Thoracic aorta (tissue), 2 donors: ENCODE results near the gene SELENOS. TPM values are rescaled to one million over a fixed set of nuclear protein-coding genes. Genes with fewer than 3 reads are reported as not detected.

Experiments used
- ATAC-seq: fragments of 150-250 bp; one replicate; pipeline ENCODE4 v1.8.0; 2017; ENCODE audit warnings: low read depth; ENCODE audit not compliant: insufficient number of reproducible peaks, low FRiP score
- DNase-seq: peaks from one replicate; pipeline ENCODE4 v3.0.0-alpha.2; 2020; ENCODE audit warnings: low spot score
- H3K27ac ChIP-seq, 2 donors: fragments of 200-600 bp; sonication (generic); 1 replicate in 1 of 2; 2 replicates in 1 of 2; pipeline ENCODE4 v1.5.1; 2016; ENCODE audit warnings: mild to moderate bottlenecking in 2 of 2, moderate library complexity in 2 of 2
- H3K27me3 ChIP-seq: fragments of 200-600 bp; sonication (generic); replicated peaks from 2 replicates; pipeline ENCODE4 v1.6.0; 2016; ENCODE audit warnings: mild to moderate bottlenecking; ENCODE audit not compliant: insufficient read depth
- H3K36me3 ChIP-seq: fragments of 200-600 bp; sonication (generic); one replicate; pipeline ENCODE4 v1.5.1; 2016
- H3K4me1 ChIP-seq, 2 donors: fragments of 200-600 bp; sonication (generic); 1 replicate in 1 of 2; 2 replicates in 1 of 2; pipeline versions ENCODE4 v1.5.1 to v1.6.0; 2016; ENCODE audit warnings: low read depth in 2 of 2, mild to moderate bottlenecking in 1 of 2; ENCODE audit not compliant: control insufficient read depth in 1 of 2
- H3K4me3 ChIP-seq: fragments of 200-600 bp; sonication (generic); 2 replicates; pipeline ENCODE4 v1.5.1; 2016; ENCODE audit warnings: mild to moderate bottlenecking
- H3K9me3 ChIP-seq: fragments of 200-600 bp; sonication (generic); 2 replicates; pipeline ENCODE4 v1.5.1; 2016
- total RNA-seq, 2 donors: library from RNA; depleted of rRNA; stranded (reverse); fragments of >200 nt; gene quantifications; one replicate each; pipeline versions ENCODE4 v1.1.0 to v1.2.3, GENCODE V29; 2016
- TF ChIP-seq, protein P1 (sequence below): fragments of 200-600 bp; sonication (generic); IDR thresholded peaks from one replicate; pipeline ENCODE4 v1.5.1; 2019; ENCODE audit warnings: antibody characterized with exemption

Gene SELENOS
- total RNA-seq, 2 donors from 2014 or later = 84.6 to 92.6 TPM

DNA sequence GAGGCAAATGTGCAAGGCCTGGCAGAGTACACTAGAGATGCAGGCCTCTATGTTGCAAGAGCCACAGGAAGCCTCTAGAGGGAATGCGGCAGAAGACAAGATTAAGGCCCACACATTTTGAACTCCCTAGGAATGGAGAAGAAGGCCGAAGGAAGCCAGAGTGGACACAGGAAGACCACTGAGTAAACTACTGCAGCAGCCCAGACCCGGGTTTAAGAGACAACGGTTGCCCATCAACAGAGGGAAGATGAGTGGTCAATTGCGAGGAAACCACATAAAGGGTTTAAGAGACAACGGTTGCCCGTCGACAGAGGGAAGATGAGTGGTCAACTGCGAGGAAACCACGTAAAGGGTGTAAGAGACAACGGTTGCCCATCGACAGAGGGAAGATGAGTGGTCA, 40.0 kb downstream of the SELENOS start:
- ATAC-seq = no peak
- no peaks in the 10 kb centered on the region for H3K27me3 ChIP-seq
- H3K36me3 ChIP-seq = peaks cover 14% of the 10 kb centered on the region
- no peak for DNase-seq
- no peak overlapping the region for H3K27ac ChIP-seq
- H3K4me1 ChIP-seq = peaks cover 26 to 69% of the 10 kb centered on the region in 2 donors
- H3K4me3 ChIP-seq = no peak overlapping the region
- TF ChIP-seq, protein P1, sequence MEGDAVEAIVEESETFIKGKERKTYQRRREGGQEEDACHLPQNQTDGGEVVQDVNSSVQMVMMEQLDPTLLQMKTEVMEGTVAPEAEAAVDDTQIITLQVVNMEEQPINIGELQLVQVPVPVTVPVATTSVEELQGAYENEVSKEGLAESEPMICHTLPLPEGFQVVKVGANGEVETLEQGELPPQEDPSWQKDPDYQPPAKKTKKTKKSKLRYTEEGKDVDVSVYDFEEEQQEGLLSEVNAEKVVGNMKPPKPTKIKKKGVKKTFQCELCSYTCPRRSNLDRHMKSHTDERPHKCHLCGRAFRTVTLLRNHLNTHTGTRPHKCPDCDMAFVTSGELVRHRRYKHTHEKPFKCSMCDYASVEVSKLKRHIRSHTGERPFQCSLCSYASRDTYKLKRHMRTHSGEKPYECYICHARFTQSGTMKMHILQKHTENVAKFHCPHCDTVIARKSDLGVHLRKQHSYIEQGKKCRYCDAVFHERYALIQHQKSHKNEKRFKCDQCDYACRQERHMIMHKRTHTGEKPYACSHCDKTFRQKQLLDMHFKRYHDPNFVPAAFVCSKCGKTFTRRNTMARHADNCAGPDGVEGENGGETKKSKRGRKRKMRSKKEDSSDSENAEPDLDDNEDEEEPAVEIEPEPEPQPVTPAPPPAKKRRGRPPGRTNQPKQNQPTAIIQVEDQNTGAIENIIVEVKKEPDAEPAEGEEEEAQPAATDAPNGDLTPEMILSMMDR = no peak
- H3K9me3 ChIP-seq = no peaks in the 10 kb centered on the region

DNA sequence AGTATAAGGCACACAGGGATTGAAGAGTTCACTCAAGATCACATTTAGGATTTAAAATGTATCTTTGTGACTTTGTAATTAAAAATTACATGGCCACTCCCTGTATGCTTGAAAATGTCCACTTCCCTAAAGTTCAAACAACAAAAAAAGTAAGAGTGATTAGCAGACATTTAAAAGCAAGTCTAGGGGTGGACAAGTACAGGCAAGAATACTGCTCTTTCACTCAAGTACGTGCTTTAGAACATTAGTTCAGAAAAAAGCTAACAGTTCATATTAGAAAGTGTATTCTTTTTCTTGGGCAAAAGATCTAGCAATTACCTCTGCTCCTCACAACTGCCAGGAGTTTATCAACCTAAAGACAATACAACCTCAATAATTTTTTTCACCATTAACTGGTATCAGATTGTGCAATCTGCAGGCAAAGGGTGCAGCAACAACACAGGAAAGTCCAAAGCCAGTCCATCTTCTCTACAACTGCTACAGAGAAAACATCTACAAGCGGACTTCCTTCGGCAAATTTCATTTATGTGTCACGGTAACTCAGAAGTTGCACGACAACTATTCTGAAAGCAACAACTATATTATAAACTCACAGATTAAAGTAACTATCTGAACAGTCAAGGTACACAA, 43.5 kb downstream of the SELENOS start:
- no peaks in the 10 kb centered on the region for H3K27me3 ChIP-seq
- H3K27ac ChIP-seq = no peak overlapping the region
- ATAC-seq (no peak), DNase-seq (no peak)
- peaks cover 14% of the 10 kb centered on the region for H3K36me3 ChIP-seq
- no peak overlapping the region for H3K4me3 ChIP-seq
- TF ChIP-seq, protein P1 = no peak
- H3K4me1 ChIP-seq = peaks cover 19 to 44% of the 10 kb centered on the region in 2 donors
- H3K9me3 ChIP-seq = no peaks in the 10 kb centered on the region

DNA sequence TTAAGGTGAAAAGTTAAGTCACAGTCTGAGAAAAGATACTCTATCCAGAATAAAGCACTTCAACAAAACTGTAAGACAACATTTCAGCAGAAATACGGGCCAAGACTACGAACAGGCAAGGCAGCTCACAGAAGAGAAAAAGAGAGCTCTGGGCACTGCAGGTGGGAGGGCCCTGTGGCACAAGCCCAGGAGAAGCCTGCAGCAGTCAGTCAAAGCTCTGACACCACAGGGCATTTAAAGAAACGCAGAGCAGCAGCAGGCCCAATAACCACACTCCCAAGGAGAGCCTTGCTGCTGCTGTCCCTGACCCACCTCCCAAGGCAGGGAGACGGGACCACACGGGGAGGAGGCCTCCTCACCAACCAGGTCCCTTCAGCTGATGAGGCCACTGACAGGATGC, 44.6 kb downstream of the SELENOS start:
- H3K36me3 ChIP-seq = peaks cover 14% of the 10 kb centered on the region
- ATAC-seq = no peak
- H3K27me3 ChIP-seq = no peaks in the 10 kb centered on the region
- DNase-seq = no peak
- TF ChIP-seq, protein P1 = no peak
- peaks cover 15 to 42% of the 10 kb centered on the region in 2 donors for H3K4me1 ChIP-seq
- peaks cover 6% of the 10 kb centered on the region for H3K9me3 ChIP-seq
- H3K4me3 ChIP-seq = peak overlapping the region; percentile 7
- peak overlapping the region in 1 of 2 donors; percentile 17 for H3K27ac ChIP-seq

DNA sequence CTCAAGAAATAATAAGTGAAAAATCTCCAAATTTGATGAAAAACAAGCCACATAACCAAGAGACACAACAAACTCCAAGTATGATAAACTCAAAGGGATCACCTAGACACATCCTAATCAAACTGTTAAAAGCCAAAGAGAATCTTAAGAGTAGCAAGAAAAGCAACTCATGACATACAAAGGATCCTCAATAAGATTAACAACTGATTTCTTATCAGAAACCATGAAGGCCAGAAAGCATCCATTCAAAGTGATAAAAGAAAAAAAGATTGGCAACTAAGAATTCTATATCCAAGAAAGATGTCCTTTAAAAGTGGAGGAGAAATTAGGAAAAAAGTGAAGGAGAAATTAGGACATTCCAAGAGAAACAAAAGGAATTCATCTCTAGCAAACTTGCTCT, 49.0 kb downstream of the SELENOS start:
- Histone ChIP-seq H3K4me3 (no peak overlapping the region), H3K9me3 (peaks cover 6% of the 10 kb centered on the region), H3K4me1 (peaks cover 13 to 19% of the 10 kb centered on the region in 2 donors), H3K27ac (no peak overlapping the region), H3K27me3 (no peaks in the 10 kb centered on the region), H3K36me3 (no peaks in the 10 kb centered on the region)
- ATAC-seq (no peak), DNase-seq (no peak)
- TF ChIP-seq, protein P1 = no peak

DNA sequence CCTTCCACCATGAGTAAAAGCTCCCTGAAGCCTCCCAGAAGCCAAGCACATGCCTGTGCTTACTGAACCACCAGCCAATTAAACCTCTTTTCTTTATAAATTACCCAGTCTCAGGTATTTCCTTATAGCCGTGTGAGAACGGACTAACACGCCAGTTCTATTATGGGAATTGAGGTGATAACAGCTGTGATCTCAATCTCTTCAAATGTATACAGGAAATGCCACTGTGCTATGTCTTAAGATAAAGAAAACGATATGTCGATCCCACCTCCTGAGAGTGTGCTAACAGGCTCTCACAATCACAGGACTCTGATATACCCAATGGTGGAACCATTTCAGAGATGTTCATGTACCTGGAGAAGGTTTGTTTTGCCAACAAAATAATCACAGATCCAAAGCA, 51.6 kb downstream of the SELENOS start:
- Histone ChIP-seq H3K9me3 (peaks cover 6% of the 10 kb centered on the region), H3K27ac (no peak overlapping the region), H3K4me3 (no peak overlapping the region), H3K27me3 (no peaks in the 10 kb centered on the region), H3K4me1 (peaks cover 12 to 26% of the 10 kb centered on the region in 2 donors), H3K36me3 (no peaks in the 10 kb centered on the region)
- ATAC-seq = no peak
- DNase-seq = no peak
- TF ChIP-seq, protein P1 = no peak

Other genes with a start within 250 kb of the SELENOS start
- 100 to 1,000 TPM in 1 of 2 donors, 10 to 100 TPM in 1; 35.7 to 153 TPM for gene CHSY1, start 25.4 kb downstream of the SELENOS start, total RNA-seq
- gene SNRPA1, start 17.8 kb upstream of the SELENOS start, total RNA-seq = 10 to 100 TPM; 31.0 to 60.0 TPM
- gene PCSK6, start 212.2 kb upstream of the SELENOS start, total RNA-seq = 1 to 10 TPM; 5.1 to 8.8 TPM